ENCODE results near the gene ASB2. TPM values are rescaled to one million over a fixed set of nuclear protein-coding genes. Genes with fewer than 3 reads are reported as not detected.

ASB2 gene
- total RNA-seq, 1 experiment from 2014 or later = not detected

GRCh38 chr14:94003397-94003796 is 27.0 kb upstream of the ASB2 start:
- H3K9me2 ChIP-seq (ENCODE audit: insufficient read depth) = no peaks in the 10 kb centered on the region
- TF ChIP-seq CTCF (conservative IDR thresholded peaks at IDR 0.05) (no peak), EZH2 (IDR thresholded peaks at IDR 0.05; ENCODE audit: low read depth) (no peak)
- H3K4me3 ChIP-seq = no peak overlapping the region
- no peak overlapping the region for H3K27ac ChIP-seq
- no peaks in the 10 kb centered on the region for H3K4me1 ChIP-seq (replicated peaks; ENCODE audit: insufficient read depth)
- BruUV-seq (replicated peaks) = no TSS peak
- no peaks in the 10 kb centered on the region for H3K36me3 ChIP-seq (ENCODE audit: low read depth)
- H3F3A ChIP-seq (ENCODE audit: insufficient read depth, low read depth) = no peaks in the 10 kb centered on the region
- no peaks in the 10 kb centered on the region for H3K9me3 ChIP-seq (ENCODE audit: insufficient read depth, low read depth)
- intact Hi-C loops (cut with micrococcal nuclease; ENCODE audit: unreplicated experiment) = no loop called here
- no peaks in the 10 kb centered on the region for H3K79me2 ChIP-seq (ENCODE audit: low read depth)
- H2AFZ ChIP-seq = no peak overlapping the region
- ChIA-PET CTCF (no interaction called here), POLR2A (ENCODE audit: unreplicated experiment) (no interaction called here)
- no peak overlapping the region for H3K4me2 ChIP-seq
- no peak for DNase-seq
- H3K27me3 ChIP-seq (ENCODE audit: insufficient read depth, low read depth) = no peaks in the 10 kb centered on the region
- H4K20me1 ChIP-seq (ENCODE audit: insufficient read depth) = no peaks in the 10 kb centered on the region

GRCh38 chr14:94001501-94002396 is 25.4 kb upstream of the ASB2 start:
- Histone ChIP-seq H2AFZ (no peak overlapping the region), H3K27ac (no peak overlapping the region), H3K9me3 (ENCODE audit: insufficient read depth, low read depth) (no peaks in the 10 kb centered on the region), H3K4me3 (no peak overlapping the region), H3K36me3 (ENCODE audit: low read depth) (no peaks in the 10 kb centered on the region), H3K9me2 (ENCODE audit: insufficient read depth) (no peaks in the 10 kb centered on the region), H3K27me3 (ENCODE audit: insufficient read depth, low read depth) (no peaks in the 10 kb centered on the region), H3K79me2 (ENCODE audit: low read depth) (no peaks in the 10 kb centered on the region), H3F3A (ENCODE audit: insufficient read depth, low read depth) (no peaks in the 10 kb centered on the region), H3K4me2 (no peak overlapping the region), H3K4me1 (replicated peaks; ENCODE audit: insufficient read depth) (no peaks in the 10 kb centered on the region), H4K20me1 (ENCODE audit: insufficient read depth) (no peaks in the 10 kb centered on the region)
- intact Hi-C loops (cut with micrococcal nuclease; ENCODE audit: unreplicated experiment) = loop anchor here (1.0 kb wide), 1 partner anchor 62 kb away; no protein-coding TSS in a partner anchor
- POLR2A ChIA-PET (ENCODE audit: unreplicated experiment) = no interaction called here
- DNase-seq = peak; percentile 25 to 67
- BruUV-seq (replicated peaks) = no TSS peak
- CTCF ChIA-PET = no interaction called here
- TF ChIP-seq CTCF (conservative IDR thresholded peaks at IDR 0.05) (peak; percentile 87), EZH2 (IDR thresholded peaks at IDR 0.05; ENCODE audit: low read depth) (no peak)

- intact Hi-C loops (cut with micrococcal nuclease; ENCODE audit: unreplicated experiment) = loop anchor here (1.0 kb wide), 1 partner anchor 62 kb away; no protein-coding TSS in a partner anchor
- no peak overlapping the region for H2AFZ ChIP-seq
- no peak overlapping the region for H3K4me2 ChIP-seq
- no peak for DNase-seq
- no peaks in the 10 kb centered on the region for H4K20me1 ChIP-seq (ENCODE audit: insufficient read depth)
- H3K79me2 ChIP-seq (ENCODE audit: low read depth) = no peaks in the 10 kb centered on the region
- ChIA-PET CTCF (no interaction called here), POLR2A (ENCODE audit: unreplicated experiment) (no interaction called here)
- no peaks in the 10 kb centered on the region for H3K27me3 ChIP-seq (ENCODE audit: insufficient read depth, low read depth)
- H3K36me3 ChIP-seq (ENCODE audit: low read depth) = no peaks in the 10 kb centered on the region
- BruUV-seq (replicated peaks) = no TSS peak
- H3K4me1 ChIP-seq (replicated peaks; ENCODE audit: insufficient read depth) = no peaks in the 10 kb centered on the region
- no peaks in the 10 kb centered on the region for H3K9me3 ChIP-seq (ENCODE audit: insufficient read depth, low read depth)
- no peak overlapping the region for H3K27ac ChIP-seq
- no peaks in the 10 kb centered on the region for H3K9me2 ChIP-seq (ENCODE audit: insufficient read depth)
- no peak for TF ChIP-seq CTCF (conservative IDR thresholded peaks at IDR 0.05)
- no peak for TF ChIP-seq EZH2 (IDR thresholded peaks at IDR 0.05; ENCODE audit: low read depth)
- H3K4me3 ChIP-seq = no peak overlapping the region
- H3F3A ChIP-seq (ENCODE audit: insufficient read depth, low read depth) = no peaks in the 10 kb centered on the region
Measured at GRCh38 chr14:94001016-94001415, 24.6 kb upstream of the ASB2 start.

Measured in PC-9 (cell line).